Stimulated activated CD8-positive, alpha-beta memory T cell treated with anti-CD3 and anti-CD28 coated beads, Interleukin-12 subunit alpha, Interleukin-12 subunit beta, amount 100 ng/mL, for 24 hours (primary cell): Measurements from ENCODE around the gene MGAT4A.

Experiments
- DNase-seq: peaks from one replicate; pipeline ENCODE4 v3.0.0-alpha.2; 2020; ENCODE audit errors: extremely low read depth

The MGAT4A gene

GRCh38 chr2:98731041-98731893, at the start of gene MGAT4A:
Gene MGAT4A (minus strand): TSS chr2:98731132. CDS start chr2:98726332, 4,800 bp downstream.
- peak; percentile 55 for DNase-seq

GRCh38 chr2:98778741-98779483, 48.0 kb upstream of the MGAT4A start:
- no peak for DNase-seq

GRCh38 chr2:98778151-98778550, 47.2 kb upstream of the MGAT4A start:
- no peak for DNase-seq

DNA sequence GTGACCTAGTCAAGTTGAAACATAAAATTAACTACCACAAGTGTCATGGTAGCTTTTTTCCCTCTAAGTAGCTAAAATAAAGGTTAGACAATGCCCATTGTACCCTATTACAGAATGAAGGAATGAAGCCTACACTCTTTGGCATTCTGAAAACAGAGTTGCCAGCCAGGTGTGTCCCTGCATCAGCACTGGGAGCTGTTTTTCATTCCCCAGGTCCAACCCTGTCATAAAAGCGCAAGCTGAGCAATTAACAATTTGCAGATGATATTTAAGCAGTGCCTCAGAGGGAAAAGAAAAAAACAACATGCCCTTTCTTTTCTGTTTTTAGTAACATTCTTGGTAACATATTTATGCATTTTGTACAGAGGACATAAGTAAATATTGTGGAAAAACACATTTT, 46.8 kb upstream of the MGAT4A start:
- no peak for DNase-seq

DNA sequence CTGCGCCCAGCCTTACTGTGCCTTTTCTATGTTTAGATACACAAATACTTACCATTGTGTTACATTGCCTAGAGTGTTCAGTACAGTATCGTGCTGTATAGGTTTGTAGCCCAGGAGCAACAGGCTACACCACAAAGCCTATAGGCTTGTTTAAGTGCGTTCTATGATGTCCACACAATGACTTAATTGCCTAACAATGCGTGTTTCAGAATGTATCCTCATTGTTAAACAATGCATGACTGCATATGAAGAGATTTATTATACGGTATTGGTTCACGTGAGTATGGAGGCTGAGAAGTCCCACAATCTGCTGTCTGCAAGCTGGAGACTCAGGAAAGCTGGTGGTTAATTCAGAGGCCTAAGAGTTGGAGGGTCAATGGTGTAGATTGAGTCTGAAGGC, 46.1 kb upstream of the MGAT4A start:
- DNase-seq, result no peak

GRCh38 chr2:98776136-98776535, 45.2 kb upstream of the MGAT4A start:
- no peak for DNase-seq

DNA sequence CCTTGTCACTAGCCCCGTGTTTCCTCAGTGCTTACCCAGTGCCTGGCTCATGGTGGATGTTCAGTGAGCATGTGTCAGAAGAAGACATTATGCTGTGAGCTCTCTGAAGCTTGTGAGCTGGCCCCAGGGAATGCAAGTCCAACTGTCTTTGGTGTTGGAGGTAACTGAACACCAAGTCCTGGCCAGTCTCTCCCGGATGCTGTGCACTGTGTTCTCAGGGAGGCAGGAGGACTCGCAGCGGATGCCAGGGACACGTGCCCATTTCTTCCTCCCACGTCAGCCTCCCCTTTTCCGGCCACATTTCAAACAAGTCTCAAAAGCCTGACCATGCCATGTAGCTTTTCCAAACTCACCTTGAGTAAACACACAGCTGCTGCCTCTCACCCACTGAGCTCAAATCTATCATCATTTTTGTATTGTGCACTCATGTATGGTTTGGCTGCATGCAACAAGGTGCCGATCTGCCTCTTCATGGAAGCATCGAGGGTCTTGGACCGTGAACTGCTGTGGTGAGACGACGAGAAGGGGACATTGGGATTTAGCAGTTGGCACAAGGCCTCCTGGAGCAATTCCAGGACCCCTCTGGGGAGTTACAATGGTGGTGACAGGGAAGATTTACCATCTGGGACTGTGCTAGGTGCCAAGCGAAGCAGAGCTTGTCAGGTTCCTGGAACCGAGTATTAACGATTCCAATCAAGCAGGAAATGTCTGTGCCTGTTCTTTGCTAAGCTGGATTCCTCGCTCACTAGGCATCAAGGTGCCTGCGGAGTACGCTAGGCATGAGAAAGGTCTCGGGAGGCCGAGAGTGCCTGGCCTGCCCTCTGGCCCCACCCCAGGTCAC, 44.4 kb upstream of the MGAT4A start:
- DNase-seq, result no peak

GRCh38 chr2:98773907-98774306, 43.0 kb upstream of the MGAT4A start:
- no peak for DNase-seq

GRCh38 chr2:98773169-98773568, 42.2 kb upstream of the MGAT4A start:
- no peak for DNase-seq

DNA sequence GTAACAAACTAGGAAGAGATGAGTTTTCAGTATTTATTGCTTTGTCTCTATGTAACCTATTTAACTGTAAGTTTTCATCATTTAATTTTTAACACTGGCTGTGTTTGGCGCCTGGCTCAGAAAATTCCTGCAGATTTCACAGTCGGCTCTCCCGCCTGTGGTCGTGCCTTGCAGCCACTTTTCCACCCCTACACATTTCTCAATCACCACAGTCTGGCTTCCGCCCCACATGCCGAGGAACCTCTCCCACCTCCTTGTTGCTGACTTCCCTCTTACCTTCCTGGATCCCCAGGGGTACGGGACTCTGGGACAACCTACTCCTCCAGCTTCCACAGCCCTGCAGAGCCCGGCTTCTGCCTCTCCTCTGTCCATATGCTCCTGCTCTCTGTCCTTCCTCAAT, 41.6 kb upstream of the MGAT4A start:
- no peak for DNase-seq

- DNase-seq, result no peak
Measured at GRCh38 chr2:98771721-98772524, 41.0 kb upstream of the MGAT4A start.

GRCh38 chr2:98771264-98771663, 40.3 kb upstream of the MGAT4A start:
- DNase-seq, result no peak

DNA sequence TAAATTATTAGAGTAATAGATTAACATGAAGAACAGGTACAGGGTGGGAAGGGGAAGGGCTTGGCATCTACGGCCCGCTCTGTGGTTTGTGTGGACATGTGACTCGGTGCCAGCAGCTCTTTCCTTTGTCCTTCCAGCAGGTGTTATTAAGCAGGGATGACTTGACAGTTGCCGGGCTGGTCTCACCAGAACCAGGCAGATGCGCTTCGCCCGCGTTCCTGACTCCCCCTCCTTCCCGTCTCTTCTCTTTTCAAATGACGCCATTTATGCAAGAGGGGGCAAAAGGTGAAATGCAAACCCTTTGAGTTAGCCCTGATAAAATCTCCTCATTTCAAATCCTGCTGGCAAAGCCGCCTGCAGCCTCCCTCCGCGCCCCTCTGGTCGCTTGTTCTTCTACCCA, 38.9 kb upstream of the MGAT4A start:
- DNase-seq, result no peak

DNA sequence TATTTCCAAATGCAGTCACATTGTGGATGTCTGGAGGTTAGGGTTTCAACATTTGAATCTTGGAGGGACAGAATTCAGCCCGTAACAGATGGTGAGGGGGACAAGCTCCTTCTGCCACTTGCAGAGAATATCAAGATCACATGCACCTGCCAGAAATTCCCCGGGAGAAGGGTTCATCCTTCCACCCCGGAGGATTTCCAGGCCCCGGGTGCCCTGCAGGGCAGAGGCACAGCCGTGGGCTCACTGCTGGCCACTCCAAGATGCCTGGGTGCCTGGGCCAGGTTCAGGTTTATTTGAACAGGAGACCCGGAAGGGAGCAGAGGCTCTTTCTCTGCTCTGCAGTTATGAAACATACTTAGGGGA, 38.2 kb upstream of the MGAT4A start:
- DNase-seq, result no peak

DNA sequence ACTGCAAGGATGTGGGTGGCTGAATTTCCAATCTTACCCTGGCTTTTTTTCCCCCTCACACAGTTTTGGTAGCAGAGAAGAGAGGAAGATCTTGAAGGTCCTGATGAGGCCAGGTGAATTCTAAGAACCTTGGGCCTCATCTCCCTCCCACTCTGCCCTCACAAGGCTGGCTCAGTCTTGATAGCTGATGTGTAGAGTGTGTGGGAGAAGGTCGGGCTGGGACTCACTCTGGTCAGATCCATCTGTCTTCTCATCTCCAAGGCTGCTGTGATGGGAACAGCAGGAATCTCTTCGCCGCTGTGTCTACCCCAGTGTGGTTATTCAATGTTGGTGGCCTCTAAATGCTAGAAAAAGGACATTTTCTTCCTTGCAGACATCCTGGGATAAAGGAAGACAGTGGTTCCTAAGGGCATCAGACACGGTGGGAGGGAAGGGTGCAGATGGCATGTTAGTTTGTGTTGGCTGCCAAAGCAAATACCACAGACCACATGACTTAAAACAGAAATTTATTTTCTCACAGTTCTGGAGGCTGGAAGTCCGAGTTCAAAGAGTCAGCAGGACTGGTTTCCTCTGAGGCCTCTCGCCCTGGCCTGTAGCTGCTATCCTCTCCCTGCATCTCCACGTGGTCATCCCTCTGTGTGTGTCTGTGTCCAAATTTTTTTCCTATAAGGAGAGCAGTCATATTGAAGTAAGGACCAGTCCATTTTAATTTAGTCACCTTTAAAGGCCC, 37.6 kb upstream of the MGAT4A start:
- DNase-seq, result no peak

- no peak for DNase-seq
Measured at GRCh38 chr2:98764499-98764898, 33.6 kb upstream of the MGAT4A start.

- DNase-seq, result no peak
Measured at GRCh38 chr2:98763209-98763951, 32.4 kb upstream of the MGAT4A start.

DNA sequence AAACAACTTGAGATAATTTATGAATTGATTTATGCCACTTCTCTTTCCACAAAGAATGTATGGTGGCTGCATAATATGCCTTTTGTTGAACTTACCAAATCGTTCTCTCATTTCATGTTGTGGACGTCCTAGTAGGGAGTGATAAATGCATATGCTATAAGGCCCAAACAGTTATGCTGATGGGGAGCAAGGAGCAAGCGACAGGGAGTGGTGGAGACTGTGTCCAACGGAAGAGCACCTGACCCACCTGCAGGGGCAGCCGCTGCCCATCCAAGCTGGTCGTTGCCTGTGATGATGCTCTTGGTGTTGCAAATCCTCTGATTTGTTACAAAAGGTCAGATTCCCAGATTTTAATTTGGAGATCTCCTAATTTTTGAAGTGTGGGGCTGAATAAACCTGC, 31.0 kb upstream of the MGAT4A start:
- DNase-seq, result no peak

DNA sequence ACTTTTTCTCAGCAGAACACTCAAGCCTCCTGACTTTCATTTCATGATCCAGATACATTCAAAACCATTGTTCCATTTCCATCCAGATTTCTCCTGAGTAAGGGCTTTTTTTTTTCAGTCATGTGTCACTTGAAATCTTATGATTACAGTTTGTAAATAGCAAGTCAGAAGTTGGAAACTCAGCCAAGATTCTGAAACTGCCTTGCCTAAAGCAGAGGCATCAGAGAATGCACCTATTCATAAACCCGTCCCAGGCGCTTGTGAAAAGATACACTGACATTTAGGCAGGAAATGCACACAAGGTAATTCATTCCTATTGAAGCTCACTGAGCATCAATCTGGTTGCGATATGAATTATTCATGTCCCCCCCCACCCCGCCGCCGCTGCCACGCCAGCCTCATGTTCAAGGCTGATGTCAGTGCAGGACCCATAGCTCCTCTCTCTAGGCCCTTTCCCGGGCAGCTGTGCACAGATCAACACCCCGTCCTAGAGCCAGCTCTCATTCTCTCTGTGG, 30.4 kb upstream of the MGAT4A start:
- DNase-seq, result no peak
